Tibial nerve (tissue), 3 donors: ENCODE data around the gene ECM1.

Experiments
- POLR2A ChIP-seq, 2 donors: fragments of 450-650 bp; IDR thresholded peaks; one replicate each; pipeline ENCODE4 v1.6.1; 2017; ENCODE audit warnings: antibody characterized with exemption in 2 of 2, mild to moderate bottlenecking in 2 of 2, moderate library complexity in 2 of 2
- TF ChIP-seq, protein P1 (sequence below), 5 experiments: fragments of 200-600 bp in 3 of 5; fragments of 450-650 bp in 2 of 5; sonication (generic) in 3 of 5; IDR thresholded peaks; one replicate each; pipeline ENCODE4 v1.5.1; 2016 to 2019; ENCODE audit warnings: antibody characterized with exemption in 5 of 5, mild to moderate bottlenecking in 3 of 5, moderate library complexity in 2 of 5

DNA sequence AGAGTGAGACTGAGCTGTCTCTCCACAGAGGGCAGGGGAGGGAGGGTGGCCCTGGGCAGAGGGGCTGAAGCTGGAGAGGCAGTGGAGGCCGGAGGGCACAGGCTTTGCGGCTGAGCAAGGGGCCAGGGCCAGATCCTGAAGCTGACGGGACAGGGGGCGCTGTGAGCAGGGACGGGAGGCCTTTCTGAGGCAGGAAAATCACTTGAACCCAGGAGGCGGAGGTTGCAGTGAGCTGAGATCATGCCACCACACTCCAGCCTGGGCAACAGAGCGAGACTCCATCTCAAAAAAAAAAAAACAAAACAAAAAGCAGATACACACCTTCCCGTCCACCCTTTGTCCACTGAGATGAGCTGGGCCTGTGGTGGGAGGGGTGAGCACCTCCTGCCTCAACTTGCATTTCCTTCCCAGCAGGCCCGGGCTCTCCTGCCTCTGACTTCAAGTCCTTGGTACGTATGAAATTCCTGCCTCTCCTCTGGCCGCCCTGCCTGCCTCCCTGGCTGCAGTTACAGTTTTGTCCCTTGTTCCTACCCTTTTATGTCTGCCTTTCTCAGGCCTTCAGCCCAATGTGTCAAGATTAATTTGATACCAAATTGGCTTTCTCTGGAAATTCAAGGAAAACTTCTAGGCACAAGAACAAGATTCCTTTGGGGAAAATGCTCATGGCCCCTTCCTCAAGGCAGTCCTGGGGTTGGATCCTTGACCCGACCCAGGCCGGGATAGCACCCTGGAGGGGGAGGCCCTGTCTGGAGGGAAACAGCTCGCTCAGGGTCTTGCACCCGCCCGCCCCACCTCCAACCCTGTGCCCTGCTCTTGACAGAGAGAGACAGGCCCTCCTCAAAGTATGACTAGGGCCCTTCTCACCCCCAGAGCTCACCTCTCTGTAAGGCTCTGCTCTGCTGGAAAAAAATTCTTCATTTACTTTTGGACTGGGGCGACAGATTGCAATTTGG, 30.1 kb downstream of the ECM1 start:
- TF ChIP-seq, protein P1, sequence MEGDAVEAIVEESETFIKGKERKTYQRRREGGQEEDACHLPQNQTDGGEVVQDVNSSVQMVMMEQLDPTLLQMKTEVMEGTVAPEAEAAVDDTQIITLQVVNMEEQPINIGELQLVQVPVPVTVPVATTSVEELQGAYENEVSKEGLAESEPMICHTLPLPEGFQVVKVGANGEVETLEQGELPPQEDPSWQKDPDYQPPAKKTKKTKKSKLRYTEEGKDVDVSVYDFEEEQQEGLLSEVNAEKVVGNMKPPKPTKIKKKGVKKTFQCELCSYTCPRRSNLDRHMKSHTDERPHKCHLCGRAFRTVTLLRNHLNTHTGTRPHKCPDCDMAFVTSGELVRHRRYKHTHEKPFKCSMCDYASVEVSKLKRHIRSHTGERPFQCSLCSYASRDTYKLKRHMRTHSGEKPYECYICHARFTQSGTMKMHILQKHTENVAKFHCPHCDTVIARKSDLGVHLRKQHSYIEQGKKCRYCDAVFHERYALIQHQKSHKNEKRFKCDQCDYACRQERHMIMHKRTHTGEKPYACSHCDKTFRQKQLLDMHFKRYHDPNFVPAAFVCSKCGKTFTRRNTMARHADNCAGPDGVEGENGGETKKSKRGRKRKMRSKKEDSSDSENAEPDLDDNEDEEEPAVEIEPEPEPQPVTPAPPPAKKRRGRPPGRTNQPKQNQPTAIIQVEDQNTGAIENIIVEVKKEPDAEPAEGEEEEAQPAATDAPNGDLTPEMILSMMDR (IDR thresholded peaks at IDR 0.05) = no peak
- TF ChIP-seq POLR2A (IDR thresholded peaks at IDR 0.05) = no peak
